Esophagus mucosa (tissue), 1 donor: ENCODE results near the gene PDAP1. TPM values are rescaled to one million over a fixed set of nuclear protein-coding genes. Genes with fewer than 3 reads are reported as not detected.
"Not testable (repeated sequence)": the region's sequence is repeated elsewhere in the genome, so short reads cannot be mapped to it uniquely, and the experiment has no call there.

Experiments
- ATAC-seq: fragments of 200-7000 bp; cut with Tn5 transposase; one replicate; pipeline ENCODE4 v1.9.1; 2020
- total RNA-seq: library from RNA; stranded (reverse); gene quantifications from one replicate; pipeline ENCODE4 v1.2.4, GENCODE V29; 2023
- donor health status: DM: yes; HTN: yes; CAD: no.

The PDAP1 gene
- total RNA-seq, 1 donor from 2014 or later = 94.4 TPM

DNA sequence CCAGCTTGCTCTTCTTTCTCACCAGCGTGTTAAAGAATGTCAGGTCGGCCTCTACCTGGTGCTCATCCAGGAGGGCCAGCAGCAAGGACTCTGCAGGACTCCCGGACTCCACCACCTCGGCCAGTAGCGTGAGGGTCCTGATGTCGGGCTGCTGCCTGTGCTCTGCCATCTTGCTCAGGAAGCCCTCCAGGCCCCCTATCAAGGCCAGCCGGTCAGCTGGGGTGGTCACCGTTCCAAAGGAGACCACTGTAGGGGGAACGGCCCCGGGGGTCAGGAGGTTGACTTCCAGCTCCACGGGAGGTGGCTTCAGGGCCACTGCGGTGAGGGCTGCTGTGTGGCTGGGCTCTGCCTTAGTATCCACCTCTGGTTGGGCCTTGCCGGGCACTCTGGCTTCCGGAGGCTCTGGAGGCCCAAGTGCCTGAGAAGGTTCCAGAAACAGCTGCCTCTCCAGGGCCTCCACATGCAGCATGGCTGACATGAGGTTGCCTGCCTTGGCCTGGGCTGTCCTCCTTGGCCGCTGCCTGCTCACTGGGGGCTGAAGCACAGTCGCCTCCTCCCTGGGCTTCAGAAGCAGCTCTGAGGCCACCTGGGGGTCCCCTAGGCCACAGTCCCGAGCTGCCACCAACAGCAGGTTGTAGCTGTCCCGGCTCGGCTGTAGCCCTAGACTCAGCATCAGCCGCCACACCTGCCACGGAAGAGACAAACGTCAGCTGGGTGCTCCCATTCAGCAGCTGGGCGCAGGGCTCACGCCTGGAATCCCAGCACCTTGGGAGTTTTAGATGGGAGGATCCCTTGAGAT lies 16.7 kb upstream of the PDAP1 start:
- ATAC-seq = no peak

DNA sequence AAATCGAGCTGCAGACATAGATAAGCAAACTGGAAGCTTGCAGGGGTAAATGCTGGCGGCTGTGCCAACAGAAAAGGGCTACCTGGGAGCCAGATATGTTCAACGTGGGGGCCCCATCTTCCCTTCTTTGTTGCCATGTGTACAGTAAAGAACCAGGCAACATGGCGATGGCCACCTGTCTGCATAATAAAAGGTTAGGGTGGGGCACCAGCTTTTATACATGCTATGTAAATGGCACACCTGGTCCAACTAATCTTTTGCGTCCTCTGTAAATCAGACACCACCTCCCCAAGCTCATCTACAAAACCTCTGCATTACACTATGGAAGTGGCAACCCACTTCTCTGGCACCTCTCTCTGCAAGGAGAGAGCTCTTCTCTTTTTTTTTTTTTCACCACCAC lies 14.2 kb upstream of the PDAP1 start:
- no peak for ATAC-seq

GRCh38 chr7:99422186-99422585 lies 13.8 kb upstream of the PDAP1 start:
- ATAC-seq = no peak

GRCh38 chr7:99420986-99421385 lies 12.6 kb upstream of the PDAP1 start:
- ATAC-seq = no peak

DNA sequence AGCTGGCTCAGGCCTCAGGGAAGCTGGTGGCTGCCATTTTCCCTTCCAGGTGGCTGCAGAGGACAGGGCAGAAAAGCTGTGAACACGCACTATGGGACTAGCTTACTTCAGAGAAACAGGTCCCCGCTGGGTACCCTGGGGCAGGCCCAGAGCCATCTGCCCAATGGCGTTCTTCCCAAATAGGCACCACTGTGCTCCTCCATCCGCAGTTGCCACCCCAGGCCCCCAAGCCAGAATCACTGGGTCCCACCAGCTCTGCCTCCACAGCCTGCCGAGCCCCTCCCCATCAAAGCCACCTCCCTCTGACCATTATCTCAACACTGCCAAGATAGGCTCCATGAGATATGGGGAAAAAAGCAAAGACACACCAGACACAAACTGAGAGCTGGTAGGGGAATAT lies 11.8 kb upstream of the PDAP1 start:
- no peak for ATAC-seq

GRCh38 chr7:99419323-99420021 lies 11.1 kb upstream of the PDAP1 start:
- peak; percentile 18 for ATAC-seq

GRCh38 chr7:99418260-99418659 lies 9.9 kb upstream of the PDAP1 start:
- ATAC-seq = no peak

GRCh38 chr7:99415513-99416127 lies 7.2 kb upstream of the PDAP1 start:
- not testable (repeated sequence) for ATAC-seq

- no peak for ATAC-seq
Observed at GRCh38 chr7:99410635-99411034, 2.2 kb upstream of the PDAP1 start.

GRCh38 chr7:99409806-99410205 lies 1.4 kb upstream of the PDAP1 start:
- no peak for ATAC-seq

DNA sequence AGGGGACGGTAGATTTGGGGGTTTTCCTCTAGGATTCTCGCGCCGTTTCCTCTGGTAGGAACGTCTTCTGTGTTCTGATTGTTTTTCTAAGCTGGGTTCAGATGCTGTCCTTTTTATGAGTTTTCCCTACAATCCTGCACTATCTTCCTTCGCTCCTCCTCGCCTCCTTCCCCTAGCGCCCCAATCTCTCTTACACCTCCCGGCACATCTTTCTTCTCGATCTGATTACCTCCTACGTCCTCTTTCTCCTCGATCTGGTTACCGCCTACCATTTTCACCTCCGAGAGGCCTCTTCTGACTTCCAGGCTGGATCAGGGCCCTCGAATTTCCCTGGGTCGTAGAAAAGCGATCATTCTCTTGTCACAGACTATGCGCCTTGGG lies 785 bp upstream of the PDAP1 start:
- no peak for ATAC-seq

GRCh38 chr7:99407872-99408378 lies 472 bp downstream of the PDAP1 start:
- peak; percentile 52 for ATAC-seq

DNA sequence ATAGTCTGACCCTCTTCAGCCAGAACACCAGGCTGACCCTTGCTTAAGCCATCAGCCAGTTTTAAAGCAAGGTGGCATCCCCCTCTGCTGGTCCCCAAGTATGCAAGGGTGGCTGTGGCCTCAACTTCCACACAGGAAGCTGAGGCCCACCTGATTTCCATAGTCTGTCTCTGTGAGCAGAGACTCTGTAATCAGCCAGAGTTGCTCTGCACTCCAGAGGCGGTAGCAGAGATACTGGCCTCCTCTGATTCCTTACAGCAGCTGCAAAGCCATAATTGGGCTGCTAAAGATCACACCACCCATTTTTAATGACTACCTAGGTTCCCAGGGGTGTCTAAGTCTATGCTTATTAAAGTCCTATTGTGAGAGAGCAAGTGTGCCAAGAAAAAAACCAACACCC lies 1.8 kb downstream of the PDAP1 start:
- no peak for ATAC-seq

DNA sequence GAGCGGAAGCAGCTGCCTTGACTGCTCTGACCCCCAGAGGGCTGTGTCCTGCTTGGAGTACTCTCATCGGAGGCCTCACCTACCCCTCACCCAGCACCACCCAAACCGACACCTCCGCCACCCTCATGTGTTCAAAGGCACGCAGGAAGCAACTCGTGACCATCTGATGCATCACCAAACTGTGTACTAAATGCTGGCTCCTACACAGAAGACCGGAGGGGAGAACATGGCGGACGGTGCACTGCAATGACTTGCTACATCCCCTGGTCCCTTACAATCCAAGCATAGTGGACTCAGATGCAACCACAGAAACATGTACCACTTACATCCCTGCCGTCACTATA lies 3.4 kb downstream of the PDAP1 start:
- no peak for ATAC-seq

DNA sequence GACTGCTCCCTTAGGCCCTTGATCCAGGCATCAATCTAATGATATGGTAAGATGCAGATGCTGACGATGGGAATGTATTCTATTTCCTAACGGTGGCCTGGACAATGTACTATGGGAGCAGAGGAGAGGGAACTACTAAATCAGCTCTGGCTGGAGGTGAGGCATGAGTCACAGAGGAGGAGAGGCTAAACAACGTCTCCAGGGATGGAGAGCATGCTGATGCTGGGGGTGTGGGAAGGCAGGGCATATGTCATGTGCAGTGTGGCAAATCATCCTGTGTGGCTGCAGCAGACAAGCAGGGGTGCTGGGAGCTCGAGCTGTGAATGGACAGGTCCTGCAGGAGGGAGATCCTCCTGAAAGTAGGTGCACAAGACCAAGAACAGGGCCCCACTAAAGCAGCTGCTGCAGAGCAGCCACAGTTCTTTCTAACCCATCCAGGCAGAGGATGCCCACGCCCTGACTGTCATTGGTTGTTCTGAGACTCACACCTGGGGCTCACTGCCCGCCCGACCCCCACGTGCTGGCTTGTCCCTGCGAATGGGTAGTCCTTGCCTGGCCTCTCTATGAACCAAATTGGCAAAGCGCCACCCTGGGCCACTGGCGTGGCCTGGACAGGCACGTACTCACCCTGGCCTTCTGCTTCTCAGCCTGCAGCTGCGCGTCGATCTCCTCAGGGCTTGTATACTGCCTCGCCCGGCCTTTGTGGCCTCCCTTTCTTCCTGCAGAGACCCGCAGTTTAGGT lies 4.0 kb downstream of the PDAP1 start:
- ATAC-seq = no peak

GRCh38 chr7:99403764-99404163 lies 4.6 kb downstream of the PDAP1 start:
- ATAC-seq = no peak

- ATAC-seq = no peak
Observed at GRCh38 chr7:99402854-99403253, 5.5 kb downstream of the PDAP1 start.

DNA sequence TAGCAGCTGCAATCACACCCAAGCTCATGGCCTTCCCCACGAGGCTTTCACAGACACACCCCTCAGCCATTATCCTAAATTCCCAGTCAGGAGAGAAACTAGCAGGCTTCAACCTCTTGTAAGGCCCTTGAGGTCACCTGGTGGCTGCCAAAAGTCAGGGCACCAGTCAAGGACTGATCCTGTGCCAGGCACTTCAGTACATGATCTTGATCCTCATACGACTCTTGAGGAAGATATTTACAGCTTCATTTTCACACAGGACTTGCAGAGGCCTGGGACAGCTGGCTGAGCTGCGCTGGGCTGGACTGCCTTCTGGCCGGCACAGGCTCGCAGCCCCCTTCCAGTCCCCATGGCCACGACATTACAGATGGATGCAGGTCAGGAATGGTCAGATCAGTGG lies 8.8 kb downstream of the PDAP1 start:
- ATAC-seq = no peak

GRCh38 chr7:99398891-99399445 lies 9.4 kb downstream of the PDAP1 start:
- ATAC-seq = no peak

DNA sequence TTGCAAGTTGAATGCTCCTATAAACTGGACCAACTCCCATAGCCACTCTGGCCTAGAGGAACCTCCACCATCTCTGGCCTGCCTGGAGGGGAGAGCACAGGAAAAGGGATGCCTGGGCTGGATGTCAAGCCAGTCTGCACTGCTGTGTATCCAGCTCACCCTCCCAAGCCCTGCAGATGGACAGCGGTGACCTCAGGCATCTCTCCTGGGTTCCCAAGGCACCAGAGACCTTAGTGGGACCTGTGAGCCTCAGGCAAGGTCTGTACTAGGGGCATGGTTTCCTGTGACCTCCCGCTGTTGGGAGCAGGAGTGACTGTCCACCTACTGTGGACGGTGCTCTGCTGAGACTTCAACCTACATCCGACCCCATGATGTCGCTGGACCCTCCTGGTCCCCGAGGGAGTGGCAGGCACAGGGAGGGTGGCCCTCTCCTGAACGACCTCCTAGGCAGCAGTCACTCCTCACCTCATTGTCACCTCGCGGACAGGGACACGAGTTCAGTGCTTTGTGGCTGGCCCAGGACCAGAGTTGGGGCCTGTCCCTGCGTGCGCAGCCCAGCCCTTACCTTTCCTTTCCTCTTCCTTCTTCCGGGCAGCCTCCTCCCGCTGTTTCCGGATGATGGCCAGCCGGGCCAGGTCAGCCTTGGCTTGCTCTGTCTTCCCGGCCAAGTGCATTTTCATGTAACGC lies 11.0 kb downstream of the PDAP1 start:
- ATAC-seq = no peak

DNA sequence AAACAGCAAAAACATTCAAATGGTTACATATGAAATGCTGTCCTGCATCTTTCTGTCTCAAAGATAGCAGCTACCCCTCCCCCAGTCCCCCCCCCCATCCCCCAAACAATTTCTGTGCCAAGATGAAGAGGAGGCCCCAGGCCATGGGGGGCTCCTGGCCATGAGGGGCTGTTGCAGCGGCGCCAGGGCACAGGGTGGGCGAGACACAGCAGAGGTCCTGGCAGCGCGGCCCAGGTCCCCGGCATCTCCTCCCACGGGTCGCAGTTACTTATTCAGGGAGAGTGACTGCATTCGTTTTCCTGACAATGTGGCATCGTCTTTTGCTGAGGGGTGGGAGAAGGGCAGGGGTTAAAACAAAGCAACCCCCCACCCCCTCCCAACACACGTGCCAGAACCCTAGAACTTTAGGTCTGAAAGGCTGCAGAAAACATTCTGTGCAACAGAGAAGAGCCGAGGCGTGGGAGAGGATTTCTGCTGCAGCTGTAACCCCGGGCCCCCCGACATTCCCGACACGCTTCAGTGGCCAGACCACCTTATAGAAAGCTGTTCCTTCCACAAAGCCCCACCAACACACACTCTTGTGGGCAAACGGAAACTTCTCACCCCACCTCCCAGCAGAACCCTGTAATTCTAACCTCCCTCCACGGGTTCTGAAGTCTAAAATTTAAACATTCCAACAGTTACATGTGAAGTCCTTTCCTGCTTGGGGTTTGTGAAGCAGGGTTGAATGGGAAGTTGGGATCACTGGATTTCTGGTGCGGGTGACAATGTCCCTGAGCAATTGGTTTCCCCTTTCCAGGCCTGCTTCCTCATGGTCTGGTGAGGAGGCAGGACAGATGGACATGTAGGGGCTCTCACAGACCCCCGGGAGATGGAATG lies 11.7 kb downstream of the PDAP1 start:
- ATAC-seq = no peak
